ENCODE measurements around the gene SLC66A3.

Gene SLC66A3

GRCh38 chr2:11124760-11125068, 30.6 kb upstream of the SLC66A3 start:
- POLR2A ChIA-PET: interaction anchor here (0.6 kb wide), 1 partner anchor 289 kb away, joined by 3 read pairs; no protein-coding TSS in a partner anchor

GRCh38 chr2:11127761-11128160, 27.5 kb upstream of the SLC66A3 start:
- TF ChIP-seq CTCF (IDR thresholded peaks at IDR 0.05; ENCODE audit: insufficient read depth, low read length, missing control alignments): no peak
- ChIA-PET CTCF (interaction anchor here (15.2 kb wide), 1 partner anchor 294 kb away, joined by 609 read pairs; no protein-coding TSS in a partner anchor), POLR2A (no interaction called here)
- no peak overlapping the region for H3K4me3 ChIP-seq (ENCODE audit: low read depth, low read length)
- DNase-seq (ENCODE audit: low read depth, low spot score): no peak

More at GRCh38 chr2:11124760-11125068, 30.6 kb upstream of the SLC66A3 start:
- CTCF ChIA-PET: interaction anchor here (0.6 to 15.2 kb wide), 53 partner anchors 8 to 478 kb away, joined by 3 to 609 read pairs (median 5); partner anchors contain the start of genes KCNF1 and PDIA6
- H3K4me3 ChIP-seq (ENCODE audit: low read depth, low read length): no peak overlapping the region
- no peak for TF ChIP-seq CTCF (IDR thresholded peaks at IDR 0.05; ENCODE audit: insufficient read depth, low read length, missing control alignments)
- DNase-seq (ENCODE audit: low read depth, low spot score): no peak

GRCh38 chr2:11128243-11128951, 26.9 kb upstream of the SLC66A3 start:
- ChIA-PET CTCF (interaction anchor here (5.5 to 15.2 kb wide), 4 partner anchors 284 to 454 kb away, joined by 69 to 609 read pairs (median 192); no protein-coding TSS in a partner anchor), POLR2A (no interaction called here)
- DNase-seq (ENCODE audit: low read depth, low spot score): peak; percentile 10
- no peak for TF ChIP-seq CTCF (IDR thresholded peaks at IDR 0.05; ENCODE audit: insufficient read depth, low read length, missing control alignments)
- H3K4me3 ChIP-seq (ENCODE audit: low read depth, low read length): no peak overlapping the region

GRCh38 chr2:11129598-11130449, 25.4 kb upstream of the SLC66A3 start:
- H3K4me3 ChIP-seq (ENCODE audit: low read depth, low read length): peak overlapping the region; percentile 39
- no peak for TF ChIP-seq CTCF (IDR thresholded peaks at IDR 0.05; ENCODE audit: insufficient read depth, low read length, missing control alignments)
- no peak for DNase-seq (ENCODE audit: low read depth, low spot score)
- POLR2A ChIA-PET: no interaction called here
- CTCF ChIA-PET: interaction anchor here (0.9 to 8.6 kb wide), 9 partner anchors 10 to 453 kb away, joined by 3 to 209 read pairs (median 3); partner anchors contain the start of gene KCNF1

GRCh38 chr2:11131166-11131920, 23.9 kb upstream of the SLC66A3 start:
- no peak overlapping the region for H3K4me3 ChIP-seq (ENCODE audit: low read depth, low read length)
- DNase-seq (ENCODE audit: low read depth, low spot score): no peak
- POLR2A ChIA-PET: interaction anchor here (1.7 kb wide), 1 partner anchor 23 kb away, joined by 8 read pairs; the partner anchor contains the start of gene SLC66A3
- no peak for TF ChIP-seq CTCF (IDR thresholded peaks at IDR 0.05; ENCODE audit: insufficient read depth, low read length, missing control alignments)
- CTCF ChIA-PET: interaction anchor here (0.6 to 8.6 kb wide), 36 partner anchors 8 to 1873 kb away, joined by 3 to 209 read pairs (median 10); partner anchors contain the start of genes E2F6, PDIA6 and SLC66A3

All from AG04449 (cell line).